GM08714 (cell line): ENCODE data around the gene HPN.

Source experiments
- H3K4me3 ChIP-seq: fragments of 200-500 bp; sonication (Bioruptor generic); 2 replicates; pipeline ENCODE4 v1.5.1; 2014; ENCODE audit warnings: mild to moderate bottlenecking, low read length, inconsistent platforms
- ZNF274 ChIP-seq: IDR thresholded peaks from 2 replicates; pipeline ENCODE4 v1.6.1; 2012; ENCODE audit warnings: mild to moderate bottlenecking, low read depth, low read length

Gene HPN

GRCh38 chr19:35109395-35110112 lies 68.0 kb downstream of the HPN start:
- no peak for TF ChIP-seq ZNF274
- H3K4me3 ChIP-seq = no peak overlapping the region

- TF ChIP-seq ZNF274 = no peak
- no peak overlapping the region for H3K4me3 ChIP-seq
Observed at GRCh38 chr19:35110974-35111373, 69.5 kb downstream of the HPN start.

GRCh38 chr19:35112995-35113688 lies 71.6 kb downstream of the HPN start:
- TF ChIP-seq ZNF274 = no peak
- no peak overlapping the region for H3K4me3 ChIP-seq

GRCh38 chr19:35114353-35115176 lies 73.0 kb downstream of the HPN start:
- no peak overlapping the region for H3K4me3 ChIP-seq

GRCh38 chr19:35115177-35115951 lies 73.8 kb downstream of the HPN start, which contains the start of gene FXYD3:
TSS of gene FXYD3 (plus strand) at chr19:35115823. CDS start at chr19:35119377, 3,554 bp downstream.
- no peak within 1 kb of the TSS for H3K4me3 ChIP-seq
- no peak for TF ChIP-seq ZNF274

More at GRCh38 chr19:35114353-35115176, 73.0 kb downstream of the HPN start:
- TF ChIP-seq ZNF274 = no peak
